22Rv1 (cell line): ENCODE results near the gene APH1B.

Source experiments
- H3K27ac ChIP-seq: fragments of 450-650 bp; 2 replicates; pipeline ENCODE4 v1.5.1; 2017
- ZFX ChIP-seq: fragments of 450-650 bp; IDR thresholded peaks from 2 replicates; pipeline ENCODE4 v1.6.1; 2017; ENCODE audit warnings: antibody characterized with exemption, borderline replicate concordance
- TF ChIP-seq, protein P1 (sequence below): fragments of 450-650 bp; IDR thresholded peaks from 2 replicates; pipeline ENCODE4 v1.5.1; 2017; ENCODE audit warnings: mild to moderate bottlenecking

Gene APH1B

GRCh38 chr15:63353261-63353660, 75.9 kb downstream of the APH1B start:
- TF ChIP-seq ZFX = no peak
- TF ChIP-seq, protein P1, sequence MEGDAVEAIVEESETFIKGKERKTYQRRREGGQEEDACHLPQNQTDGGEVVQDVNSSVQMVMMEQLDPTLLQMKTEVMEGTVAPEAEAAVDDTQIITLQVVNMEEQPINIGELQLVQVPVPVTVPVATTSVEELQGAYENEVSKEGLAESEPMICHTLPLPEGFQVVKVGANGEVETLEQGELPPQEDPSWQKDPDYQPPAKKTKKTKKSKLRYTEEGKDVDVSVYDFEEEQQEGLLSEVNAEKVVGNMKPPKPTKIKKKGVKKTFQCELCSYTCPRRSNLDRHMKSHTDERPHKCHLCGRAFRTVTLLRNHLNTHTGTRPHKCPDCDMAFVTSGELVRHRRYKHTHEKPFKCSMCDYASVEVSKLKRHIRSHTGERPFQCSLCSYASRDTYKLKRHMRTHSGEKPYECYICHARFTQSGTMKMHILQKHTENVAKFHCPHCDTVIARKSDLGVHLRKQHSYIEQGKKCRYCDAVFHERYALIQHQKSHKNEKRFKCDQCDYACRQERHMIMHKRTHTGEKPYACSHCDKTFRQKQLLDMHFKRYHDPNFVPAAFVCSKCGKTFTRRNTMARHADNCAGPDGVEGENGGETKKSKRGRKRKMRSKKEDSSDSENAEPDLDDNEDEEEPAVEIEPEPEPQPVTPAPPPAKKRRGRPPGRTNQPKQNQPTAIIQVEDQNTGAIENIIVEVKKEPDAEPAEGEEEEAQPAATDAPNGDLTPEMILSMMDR = no peak
- H3K27ac ChIP-seq = no peak overlapping the region

DNA sequence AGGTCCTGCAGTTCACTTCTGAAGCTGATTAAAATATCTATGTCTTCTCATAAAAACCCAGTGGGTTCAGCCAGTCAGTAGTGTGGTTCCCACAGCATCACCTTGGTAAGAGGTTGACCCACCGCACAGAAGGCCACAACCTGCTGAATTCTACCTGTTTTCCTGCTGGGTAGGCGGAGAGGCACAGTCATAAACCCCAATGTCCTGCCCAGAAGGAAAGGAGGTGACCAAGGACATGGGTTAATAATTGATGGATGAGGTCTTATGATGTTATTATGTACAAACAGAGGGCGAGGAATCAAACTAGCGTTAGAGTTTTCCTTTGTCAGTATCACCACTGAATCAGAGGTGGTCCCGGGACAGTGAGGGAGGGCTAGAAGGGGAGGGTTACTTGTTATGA, 76.5 kb downstream of the APH1B start:
- H3K27ac ChIP-seq = no peak overlapping the region
- TF ChIP-seq, protein P1 = no peak
- no peak for TF ChIP-seq ZFX

DNA sequence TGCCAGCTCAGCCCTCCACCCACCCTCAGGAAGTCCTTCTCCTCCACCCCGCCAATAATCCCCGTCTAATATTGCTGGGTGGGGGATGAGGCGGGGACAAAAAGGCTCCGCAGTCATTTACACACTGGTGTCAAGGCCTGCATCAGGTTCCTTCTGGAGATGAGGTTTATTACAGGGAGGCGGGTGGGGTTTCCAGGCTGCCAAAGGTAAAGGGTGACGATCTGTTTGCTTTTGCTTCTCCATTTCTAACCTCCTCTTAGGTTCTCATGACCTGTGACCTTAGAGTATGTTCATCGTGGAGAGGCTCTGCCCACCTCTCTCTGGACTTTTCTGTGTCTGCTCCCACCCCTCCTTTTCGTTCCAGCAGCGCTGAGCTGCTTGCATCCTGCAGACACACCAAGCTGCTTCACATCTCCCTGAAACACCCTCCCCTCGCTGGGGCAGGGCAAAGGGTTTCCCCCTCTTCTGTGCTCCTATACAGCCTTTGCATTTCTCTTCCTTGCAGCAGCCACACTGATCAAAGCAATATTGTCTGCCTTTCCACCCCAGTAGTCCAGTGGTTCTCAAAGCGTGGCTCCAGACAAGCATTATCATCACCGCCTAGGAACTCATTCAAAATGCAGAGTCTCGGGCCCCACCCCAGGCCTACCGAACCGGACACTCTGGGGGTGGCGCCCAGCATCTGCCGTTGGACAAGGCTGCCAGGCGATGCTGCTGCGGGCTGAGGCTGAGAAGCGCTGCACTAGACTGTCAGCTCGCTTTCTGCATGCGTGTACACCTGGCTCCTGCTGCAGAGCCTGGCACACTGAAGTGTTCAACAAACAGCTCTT, 77.6 kb downstream of the APH1B start:
- TF ChIP-seq ZFX = no peak
- TF ChIP-seq, protein P1 = no peak
- no peak overlapping the region for H3K27ac ChIP-seq

DNA sequence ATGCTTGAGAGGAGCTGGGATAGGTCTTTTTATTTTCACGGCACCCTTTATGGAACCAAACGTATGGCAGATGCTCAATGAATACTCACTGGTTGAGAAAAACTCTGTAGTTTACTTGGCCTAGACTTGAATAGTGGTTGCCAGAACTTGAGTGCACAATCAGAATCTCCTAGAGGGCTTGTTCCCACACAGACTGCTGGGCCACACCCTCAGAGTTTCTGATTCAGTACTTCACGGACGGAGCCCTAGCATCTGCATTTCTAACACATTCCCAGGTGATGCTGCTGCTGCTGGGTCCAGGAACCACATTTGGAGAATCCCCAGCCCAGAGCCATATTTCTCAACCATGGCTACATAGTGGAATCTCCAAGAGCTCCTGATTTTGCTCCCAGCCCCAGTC, 79.7 kb downstream of the APH1B start:
- no peak overlapping the region for H3K27ac ChIP-seq
- TF ChIP-seq ZFX = no peak
- TF ChIP-seq, protein P1 = no peak

- TF ChIP-seq, protein P1 = no peak
- no peak for TF ChIP-seq ZFX
- H3K27ac ChIP-seq = no peak overlapping the region
Measured at GRCh38 chr15:63357731-63358130, 80.3 kb downstream of the APH1B start.

DNA sequence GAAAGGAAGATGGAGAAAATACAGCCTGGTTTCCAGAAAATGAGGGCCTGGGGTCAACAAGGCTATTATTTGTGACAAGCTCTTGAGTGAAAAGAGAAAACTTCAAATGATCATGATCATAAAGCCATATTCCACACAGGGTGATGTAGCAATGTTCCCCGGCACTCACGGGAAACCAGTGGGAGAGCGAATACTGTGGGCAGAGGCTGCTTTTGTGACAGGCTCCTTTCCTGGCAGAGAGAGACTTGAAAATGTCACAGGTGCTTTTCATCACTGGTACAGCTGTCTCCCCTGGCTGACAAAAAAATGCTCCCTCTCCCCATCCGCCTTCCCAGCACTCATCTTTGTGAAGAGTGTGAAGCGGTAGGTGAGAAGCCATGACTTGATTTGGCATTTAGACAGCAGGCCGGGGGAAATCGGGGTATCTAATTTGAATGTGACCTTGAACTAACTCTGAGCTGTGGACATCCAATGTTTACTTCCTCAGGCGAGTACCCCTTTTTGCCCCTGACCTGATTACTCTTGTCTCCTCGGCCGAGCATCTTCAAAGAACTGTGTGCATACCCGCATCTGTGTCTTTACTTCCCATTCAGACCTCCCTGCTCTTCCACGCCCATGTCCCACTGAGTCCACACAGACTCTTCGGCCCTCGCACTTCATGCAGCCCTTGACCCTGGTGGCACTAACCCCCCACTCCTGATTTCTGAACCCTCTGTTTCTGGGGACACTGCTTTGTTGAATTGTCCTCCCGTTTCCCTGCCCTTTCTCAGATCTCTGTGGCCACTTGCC, 81.0 kb downstream of the APH1B start:
- TF ChIP-seq ZFX = no peak
- TF ChIP-seq, protein P1 = no peak
- no peak overlapping the region for H3K27ac ChIP-seq
